Activated gamma-delta T cell treated with anti-CD3 and anti-CD28 coated beads, Interleukin-2, amount 50 U/mL, for 16 hours (primary cell): ENCODE data around the gene UBTD2.
"Not testable (repeated sequence)": the region's sequence is repeated elsewhere in the genome, so short reads cannot be mapped to it uniquely, and the experiment has no call there.

Experiments used
- DNase-seq: peaks from one replicate; pipeline ENCODE4 v3.0.0-alpha.2; 2020; ENCODE audit warnings: low read depth

UBTD2 gene

DNA sequence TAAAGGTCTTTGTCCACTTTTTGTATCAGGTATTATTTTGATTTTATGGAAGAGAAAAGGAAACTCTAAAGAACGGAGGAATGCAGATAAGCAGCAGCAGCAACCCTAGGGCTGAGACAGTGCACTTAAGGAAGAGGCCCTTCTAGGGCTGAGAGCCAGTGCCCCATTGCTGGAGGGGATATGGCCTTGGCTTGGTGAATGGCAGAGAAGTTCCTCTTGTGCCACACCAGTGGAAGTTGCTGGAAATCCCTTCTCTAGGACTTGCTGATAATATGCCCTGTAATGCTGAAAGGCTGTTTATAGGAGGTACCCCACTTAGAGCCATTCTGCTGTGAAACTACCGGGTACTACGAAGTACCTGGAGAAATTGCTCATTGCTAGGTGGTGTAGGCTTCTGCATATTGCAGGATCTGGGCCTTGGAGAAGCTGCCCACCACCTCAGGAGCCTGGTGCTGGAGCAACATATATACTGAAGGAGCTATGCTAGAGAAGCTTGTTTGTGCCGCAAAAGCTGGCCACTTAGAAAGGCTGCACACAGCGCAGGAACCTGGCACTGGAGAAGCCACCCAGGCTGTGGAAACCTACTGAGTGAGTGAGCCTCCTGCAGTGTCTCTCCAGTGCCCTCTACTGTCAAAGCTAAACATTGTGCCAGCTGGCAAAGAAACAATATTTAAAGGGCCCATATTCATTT, 9.6 kb upstream of the UBTD2 start:
- DNase-seq, result peak; percentile 33

DNA sequence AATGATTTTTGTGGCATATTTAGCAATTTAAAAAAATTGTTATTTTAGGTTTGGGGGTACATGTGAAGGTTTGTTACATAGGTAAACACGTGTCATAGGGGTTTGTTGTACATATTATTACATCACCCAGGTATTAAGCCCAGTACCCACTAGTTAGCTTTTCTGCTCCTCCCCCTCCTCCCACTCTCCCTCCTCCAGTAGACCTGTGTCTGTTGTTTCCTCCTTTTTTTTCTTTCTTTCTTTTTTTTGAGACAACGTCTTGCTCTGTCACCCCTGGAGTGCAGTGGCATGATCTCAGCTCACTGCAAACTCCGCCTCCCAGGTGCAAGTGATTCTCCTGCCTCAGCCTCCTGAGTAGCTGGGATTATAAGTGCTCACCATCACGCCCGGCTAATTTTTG, 8.3 kb upstream of the UBTD2 start:
- not testable (repeated sequence) for DNase-seq

DNA sequence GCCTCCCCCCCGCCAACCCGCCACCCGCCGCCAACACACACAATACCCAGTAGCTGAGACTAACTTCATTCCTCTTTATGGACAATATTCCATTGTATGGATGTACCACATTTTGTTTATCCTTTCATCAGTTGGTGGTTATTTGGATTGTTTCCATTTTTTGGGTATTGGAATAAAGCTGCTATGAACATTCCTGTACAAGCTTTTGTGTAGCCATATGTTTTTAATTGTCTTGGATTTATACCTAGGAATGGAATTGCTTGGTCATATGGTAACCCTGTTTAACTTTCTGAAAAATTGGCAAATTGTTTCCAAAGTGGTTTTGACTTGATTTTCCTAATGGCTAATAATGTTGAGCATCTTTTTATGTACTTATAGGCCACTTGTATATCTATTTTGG, 4.9 kb upstream of the UBTD2 start:
- DNase-seq, result no peak

DNA sequence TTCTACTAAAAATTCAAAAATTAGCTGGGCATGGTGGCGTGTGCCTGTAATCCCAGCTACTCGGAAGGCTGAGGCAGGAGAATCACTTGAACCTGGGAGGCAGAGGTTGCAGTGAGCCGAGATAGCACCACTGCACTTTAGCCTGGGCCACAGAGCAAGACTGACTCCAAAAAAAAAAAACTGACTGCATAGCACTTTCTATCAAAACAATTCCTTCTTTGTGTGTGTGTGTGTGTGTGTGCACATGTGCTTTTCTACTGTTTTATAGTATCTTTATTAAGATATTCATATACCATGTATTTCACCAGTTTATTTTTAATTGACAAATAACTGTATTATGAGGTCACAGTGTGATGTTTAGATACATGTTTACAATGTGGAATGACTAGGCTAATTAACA, 3.6 kb upstream of the UBTD2 start:
- DNase-seq, result not testable (repeated sequence)

DNA sequence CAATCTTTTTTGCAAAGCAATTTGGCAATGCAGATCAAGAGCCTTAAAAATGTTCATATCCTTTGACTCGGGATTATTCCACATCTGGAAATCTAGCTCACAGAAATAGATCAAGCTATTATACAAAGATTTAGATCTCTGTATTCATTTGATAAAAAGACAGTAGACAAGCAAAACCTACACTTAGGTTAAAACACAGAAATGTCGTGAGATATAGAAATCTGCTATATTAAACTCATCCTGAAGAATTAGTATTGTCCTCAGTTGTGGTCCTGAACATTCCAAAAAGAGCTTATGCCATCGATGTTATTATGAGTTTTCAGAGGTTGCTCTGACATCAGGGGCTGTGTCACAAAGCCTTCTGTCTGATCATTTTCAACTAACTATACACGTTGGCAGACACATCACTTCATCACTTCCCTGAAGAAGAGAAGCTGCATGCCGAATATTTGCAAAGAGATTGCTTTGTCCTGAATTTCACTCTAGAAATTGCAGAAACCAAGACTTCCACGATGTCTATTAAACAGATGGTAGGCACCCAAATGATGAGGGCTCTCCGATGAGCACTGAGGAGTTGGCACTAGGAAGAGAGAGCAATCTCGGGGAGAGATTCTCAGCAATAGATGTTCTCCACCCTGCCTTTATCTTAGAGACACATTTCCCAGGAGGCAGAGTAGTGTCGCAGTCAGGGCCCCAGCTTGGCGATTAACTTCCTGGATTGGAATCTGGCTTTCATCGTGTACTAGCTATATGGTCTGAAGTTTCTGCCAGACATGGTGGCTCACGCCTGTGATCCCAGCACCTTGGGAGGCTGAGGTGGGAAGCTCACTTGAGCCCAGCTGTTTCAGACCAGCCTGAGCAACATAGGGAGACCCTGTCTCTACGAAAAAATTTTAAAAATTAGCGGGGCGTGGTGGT, 1.9 kb upstream of the UBTD2 start:
- no peak for DNase-seq

DNA sequence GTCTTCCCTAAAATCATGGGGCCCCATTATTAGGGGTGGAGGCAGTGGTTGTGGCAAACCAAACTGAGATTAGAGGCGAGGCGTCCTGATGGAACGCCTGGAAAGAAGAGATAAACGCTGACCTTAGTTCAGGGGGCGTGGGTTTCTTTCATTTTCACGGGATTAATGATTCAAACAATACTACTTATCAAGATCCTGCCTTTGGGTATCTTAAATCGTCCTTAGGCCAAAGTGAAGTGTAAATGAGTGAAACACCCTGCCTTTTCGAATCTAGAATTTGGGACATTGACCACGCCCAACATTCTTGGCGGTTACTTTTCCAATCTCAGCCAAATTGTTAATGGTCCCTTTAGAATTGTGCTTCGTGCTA, 1.0 kb upstream of the UBTD2 start:
- no peak for DNase-seq

DNA sequence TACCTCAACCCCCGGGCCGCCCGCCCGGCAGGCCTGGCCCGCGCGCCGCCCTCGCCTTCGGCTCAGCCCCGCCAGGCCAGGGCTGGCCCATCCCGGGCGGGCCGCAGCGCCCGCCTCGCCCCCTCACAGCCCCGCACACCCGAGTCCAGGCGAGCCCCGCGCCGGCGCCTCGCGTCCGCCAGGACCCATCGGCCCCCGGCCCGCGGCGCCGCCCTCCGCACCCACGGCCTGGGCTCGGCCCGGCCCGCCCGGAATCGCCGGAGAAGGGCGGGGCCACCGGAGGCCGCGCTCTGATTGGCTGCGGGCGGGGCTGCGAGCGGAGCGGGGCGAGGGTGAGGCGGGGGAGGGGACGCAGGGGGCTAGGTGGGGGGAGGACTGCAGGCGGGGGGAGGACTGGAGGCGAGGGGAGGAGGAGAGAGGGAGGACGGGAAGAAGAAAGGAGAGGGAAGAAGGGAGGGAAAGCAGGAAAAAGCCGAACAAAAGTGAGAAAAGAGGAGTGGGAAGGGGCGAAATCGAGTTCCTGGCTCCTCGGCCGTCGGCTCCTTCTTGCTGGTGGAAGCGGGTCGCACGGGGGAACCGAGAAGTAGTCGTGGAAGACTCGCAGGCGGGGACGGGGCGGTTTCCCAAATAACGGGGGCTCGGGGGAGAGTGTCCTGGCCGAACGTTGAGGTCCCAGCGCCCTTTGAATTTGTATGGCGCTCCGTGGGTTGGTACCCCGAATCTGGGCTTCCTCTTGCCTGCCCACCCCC, 472 bp upstream of the UBTD2 start:
- DNase-seq, result peak; percentile 60

DNA sequence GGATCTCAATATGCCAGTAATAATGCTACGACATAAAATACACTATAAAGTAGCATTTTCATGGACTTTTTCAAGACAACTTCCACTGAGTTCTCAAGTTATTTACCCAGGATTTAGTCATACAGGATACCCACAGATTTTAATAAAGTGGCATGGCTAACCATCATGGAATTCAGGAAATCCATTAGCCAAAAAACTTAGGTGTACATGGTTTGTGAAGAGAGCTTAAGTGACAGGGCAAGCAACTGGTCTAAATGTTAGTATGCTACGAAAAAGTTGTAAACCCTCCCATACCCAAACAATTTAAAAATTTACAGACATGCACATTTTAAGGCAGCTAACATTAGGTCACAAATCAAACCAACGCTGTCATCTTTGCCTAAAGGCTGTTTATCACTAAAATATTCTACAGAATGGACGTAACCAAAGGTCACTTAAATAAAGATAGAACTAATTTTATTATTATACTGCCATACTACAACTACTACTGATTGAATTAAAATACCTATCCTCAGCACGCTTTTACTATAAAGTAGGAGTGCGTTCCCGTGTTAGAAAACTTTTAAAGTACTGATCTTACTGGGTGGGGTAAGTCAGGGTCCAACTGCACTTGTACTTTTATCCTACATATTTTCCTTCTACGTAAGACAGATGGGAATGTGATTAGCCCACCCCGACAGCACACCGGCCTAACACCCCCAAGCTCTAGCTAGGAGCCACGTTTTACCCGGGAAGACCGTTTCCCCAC, 1.1 kb downstream of the UBTD2 start:
- DNase-seq, result no peak

DNA sequence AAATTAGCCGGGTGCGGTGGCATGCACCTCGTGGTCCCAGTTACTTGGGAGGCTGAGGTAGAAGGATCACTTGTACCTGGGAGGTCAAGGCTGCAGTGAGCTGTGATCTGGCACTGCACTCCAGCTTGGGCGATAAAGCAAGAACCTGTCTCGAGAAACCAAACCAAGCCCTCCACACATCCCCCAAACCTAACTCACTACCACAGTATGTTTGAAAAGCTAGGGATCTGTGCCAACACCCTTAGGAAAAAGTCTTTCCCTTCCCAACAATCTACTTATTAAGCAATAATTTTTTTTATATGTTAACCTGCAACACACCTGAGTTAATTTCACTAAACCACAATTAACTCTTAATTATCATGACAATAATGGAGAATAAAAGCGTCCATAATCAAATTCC, 2.2 kb downstream of the UBTD2 start:
- no peak for DNase-seq

DNA sequence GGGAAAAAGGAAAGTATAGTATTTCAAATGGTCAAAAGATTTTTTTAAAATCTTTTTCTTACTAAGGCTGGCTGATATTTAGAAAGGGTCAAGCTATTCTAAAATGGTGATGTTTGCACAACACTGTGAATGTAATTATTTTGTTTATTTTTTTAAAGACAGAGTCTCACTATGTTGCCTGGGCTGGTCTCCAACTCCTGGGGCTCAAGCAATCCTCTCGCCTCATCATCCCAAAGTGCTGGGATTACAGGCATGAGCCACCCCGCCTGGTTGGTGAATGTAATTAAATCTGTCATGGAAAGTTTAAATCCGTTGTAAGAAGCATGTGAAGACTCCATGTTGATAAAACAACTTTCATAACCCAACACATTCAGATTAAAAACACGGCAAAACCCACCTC, 2.6 kb downstream of the UBTD2 start:
- DNase-seq, result no peak

DNA sequence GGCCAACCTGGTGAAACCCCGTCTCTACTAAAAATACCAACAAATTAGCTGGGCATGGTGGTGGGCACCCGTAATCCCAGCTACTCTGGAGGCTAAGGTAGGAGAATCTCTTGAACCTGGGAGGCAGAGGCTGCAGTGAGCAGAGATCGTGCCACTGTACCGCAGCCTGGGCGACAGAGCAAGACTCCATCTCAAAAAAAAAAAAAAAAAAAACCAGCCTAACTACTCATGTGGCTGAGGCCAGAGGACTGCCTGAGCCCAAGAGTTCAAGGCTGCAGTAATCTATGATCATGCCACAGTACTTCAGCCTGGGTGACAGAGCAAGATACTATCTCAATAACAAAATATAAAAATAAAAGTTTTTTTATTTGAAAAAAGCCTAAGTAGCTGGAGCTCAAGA, 3.2 kb downstream of the UBTD2 start:
- DNase-seq, result no peak

DNA sequence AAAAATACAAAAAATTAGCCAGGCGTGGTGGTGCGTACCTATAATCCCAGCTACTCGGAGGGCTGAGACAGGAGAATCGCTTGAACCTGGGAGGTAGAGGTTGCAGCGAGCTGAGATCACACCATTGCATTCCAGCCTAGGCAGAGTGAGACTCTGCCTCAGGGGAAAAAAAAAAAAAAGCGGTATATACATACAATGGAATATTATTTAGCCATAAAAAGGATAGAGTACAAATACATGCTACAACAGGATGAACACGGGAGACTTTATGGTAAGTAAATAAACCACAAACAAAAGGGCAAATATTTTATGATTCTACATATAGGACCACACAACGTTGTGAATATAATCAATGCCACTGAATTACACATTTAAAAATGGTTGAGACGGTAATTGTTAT, 5.2 kb downstream of the UBTD2 start:
- DNase-seq, result no peak

DNA sequence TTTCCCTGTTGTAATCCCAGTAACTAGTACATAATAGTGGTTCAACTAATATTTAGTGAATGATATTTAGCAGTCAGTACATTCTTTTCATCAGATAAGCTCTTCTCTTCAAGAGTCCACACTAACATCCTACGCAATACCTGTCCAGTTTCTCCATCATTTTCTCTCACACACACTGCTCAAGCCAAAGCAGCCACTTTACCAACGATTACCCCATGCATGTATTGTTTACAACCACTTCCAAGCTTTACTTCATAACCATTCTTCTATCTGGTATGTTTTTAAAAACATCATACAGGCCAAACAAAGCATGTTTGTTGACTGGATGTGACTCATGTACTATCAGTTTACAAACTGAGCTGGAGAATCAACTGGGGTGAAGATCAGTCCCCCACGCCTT, 7.3 kb downstream of the UBTD2 start:
- no peak for DNase-seq

DNA sequence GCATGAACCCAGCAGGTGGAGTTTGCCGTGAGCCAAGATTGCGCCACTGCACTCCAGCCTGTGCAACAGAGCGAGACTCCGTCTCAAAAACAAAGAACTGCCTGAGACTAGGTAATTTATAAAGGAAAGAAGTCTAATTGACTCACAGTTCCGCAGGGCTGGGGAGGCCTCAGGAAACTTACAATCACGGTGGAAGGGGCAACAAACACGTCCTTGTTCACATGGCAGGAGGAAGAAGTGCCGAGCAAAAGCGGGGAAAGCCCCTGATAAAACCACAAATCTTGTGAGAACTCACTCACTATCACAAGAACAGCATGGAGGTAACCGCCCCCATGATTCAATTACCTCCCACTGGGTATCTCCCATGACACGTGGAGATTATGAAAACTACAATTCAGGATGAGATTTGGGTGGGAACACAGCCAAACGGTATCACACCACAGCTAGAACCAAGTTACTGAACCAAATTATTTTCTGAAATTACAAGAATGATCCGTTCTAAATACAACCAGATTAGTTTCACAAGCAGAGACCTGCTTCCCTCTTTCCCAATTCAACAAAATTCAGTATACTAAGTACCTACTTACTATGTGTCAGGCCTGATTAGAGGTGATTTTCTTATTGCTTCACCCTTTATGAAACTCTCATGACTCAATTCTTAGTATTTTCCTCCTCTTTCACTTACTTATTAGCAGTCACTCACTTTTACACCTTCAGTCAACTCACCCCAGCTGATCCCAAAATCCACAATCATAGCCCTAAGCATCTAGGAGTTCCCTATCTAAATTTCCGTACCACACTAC, 8.4 kb downstream of the UBTD2 start:
- peak; percentile 33 for DNase-seq

DNA sequence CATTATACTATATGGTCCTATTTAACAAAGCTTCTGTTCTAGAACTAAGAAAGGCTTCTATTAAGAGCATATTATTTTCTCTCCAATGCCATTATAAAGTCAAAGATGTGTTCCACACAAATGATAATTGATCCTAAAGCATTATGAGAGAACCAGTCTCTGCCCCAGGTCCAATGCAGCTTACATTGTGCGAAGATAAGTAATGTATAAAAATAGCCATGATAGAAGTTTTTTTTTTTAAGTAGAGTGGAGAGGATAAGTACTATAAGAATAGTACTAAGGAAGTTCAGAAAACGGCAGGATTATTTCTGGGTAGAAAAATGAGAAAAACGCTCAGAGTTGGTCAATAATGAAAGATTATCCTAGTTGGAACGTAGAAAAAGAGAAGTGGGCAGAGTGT, 15.6 kb downstream of the UBTD2 start:
- DNase-seq, result no peak

DNA sequence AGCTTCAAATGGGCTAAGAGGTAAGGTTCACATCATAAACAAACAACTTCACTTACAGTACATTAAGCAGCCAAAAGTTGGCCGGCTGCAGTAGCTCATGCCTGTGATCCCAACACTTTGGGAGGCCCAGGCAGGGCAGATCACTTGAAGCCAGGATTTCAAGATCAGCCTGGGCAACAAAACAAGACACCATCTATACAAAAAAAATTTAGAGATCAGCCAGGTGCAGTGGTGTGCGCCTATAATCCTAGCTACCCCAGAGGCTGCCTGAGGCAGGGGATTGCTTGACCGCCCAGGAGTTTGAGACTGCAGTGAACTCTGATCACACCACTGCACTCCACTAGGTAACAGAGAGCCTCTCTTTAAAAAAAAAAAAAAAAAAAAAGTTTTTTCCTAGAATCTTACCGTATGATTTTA, 16.9 kb downstream of the UBTD2 start:
- DNase-seq, result no peak

DNA sequence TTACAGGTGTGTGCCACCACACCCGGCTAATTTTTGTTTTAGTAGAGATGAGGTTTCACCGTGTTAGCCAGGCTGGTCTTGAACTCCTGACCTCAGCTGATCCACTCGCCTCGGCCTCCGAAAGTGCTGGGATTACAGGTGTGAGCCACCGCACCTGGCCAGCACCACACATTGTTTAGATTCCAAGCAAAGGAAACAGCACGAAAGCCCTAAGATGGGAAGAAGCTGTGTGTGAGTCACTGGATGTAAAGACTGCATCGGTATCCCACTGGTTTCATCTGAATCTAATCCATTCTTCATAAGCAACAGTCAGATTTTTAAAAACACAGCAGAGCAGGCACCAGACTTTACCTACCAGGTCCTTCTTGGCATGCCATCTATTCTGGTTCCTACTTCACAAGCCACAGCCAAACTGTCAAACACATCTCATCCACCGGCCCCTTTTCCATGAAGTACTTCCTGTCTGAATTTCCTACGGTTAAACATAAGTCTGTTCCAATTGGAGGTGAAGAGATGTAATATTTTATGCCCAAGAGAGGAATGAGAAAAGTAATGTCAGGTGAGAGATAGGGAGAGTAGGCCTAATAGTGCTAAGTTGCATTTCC, 17.4 kb downstream of the UBTD2 start:
- no peak for DNase-seq

DNA sequence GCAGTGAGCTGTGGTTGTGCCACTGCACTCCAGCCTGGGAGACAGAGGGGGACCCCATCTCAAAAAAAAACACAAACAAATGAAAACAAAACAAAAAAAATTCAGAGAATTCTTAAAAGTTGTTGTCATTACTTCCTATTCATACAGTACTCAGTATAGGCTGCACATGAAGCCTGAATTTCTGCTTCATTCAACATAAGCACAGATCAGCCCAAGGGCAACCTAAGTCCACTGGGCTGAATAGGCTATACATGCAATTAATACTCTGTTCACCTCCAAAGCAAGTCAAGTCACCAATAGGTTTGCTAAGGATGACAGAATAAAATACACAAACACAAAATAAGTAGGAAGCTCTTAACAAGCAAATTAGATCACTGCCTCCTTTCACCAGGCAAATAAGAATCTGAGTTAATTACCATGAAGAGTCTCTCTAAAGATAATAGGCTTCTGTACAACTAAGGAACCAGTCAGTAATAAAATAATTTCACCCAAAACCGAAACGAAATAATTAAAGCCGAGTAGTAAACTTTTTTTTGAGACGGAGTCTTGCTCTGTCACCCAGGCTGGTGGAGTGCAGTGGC, 18.7 kb downstream of the UBTD2 start:
- no peak for DNase-seq

DNA sequence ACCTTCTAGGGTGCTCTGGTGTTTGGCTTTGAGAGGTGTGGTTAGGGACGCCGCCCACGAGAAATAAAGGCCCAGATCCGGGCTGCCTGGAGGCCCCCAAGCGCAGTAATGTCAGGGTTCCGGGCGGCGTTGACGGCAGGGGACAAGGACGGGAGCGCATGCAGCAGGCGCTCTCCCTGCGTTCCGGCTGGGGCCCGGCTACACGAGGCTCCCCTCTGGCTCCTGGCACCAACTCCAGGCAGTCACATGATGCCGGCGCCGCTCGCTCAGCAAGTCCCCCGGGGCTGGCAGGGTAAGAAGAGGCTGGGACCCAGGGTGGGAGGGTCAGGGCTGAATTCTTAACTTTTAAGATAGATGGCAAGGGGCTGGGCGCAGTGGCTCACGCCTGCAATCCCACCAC, 28.1 kb downstream of the UBTD2 start:
- DNase-seq, result no peak

DNA sequence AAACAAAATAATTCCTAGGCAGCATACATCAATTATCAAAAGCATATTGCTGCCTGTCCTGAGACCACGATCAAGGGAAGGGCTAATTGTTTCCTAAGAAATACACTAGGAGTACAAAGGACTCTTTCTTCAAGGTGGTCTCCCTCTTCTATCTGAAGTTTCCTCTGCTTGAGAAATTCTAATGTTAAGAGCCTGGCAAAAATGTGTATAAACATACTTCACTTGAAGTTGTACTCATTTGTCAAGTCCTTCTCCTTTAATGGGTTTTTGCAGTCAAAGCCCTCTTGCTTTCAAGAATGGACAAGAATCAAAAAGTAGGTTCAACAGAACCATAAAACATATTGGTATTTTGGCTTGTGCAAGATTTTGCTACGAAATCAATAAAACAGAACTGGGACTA, 31.1 kb downstream of the UBTD2 start:
- DNase-seq, result no peak

DNA sequence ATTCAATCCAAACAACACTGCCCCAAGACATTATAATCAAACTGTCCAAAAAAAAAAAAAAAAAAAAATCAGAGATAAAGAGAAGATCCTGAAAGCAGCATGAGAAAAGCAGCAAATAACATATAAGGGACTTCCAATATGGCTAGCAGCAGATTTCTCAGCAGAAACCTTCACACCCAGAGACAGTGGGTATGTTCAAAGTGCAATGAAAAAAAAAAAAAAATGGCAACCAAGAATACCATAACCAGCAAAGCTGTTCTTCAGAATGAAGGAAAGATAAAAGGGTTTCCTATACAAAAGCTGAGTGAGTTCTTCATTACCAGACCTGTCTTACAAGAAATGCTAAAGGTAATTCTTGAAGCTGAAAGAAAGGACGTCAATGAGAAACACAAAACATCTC, 32.1 kb downstream of the UBTD2 start:
- DNase-seq, result no peak
